Stimulated activated CD8-positive, alpha-beta memory T cell treated with anti-CD3 and anti-CD28 coated beads, Interleukin-7, amount 100 ng/mL, for 24 hours (primary cell): ENCODE data around the gene ERICH6B.
"Not testable (repeated sequence)": the region's sequence is repeated elsewhere in the genome, so short reads cannot be mapped to it uniquely, and the experiment has no call there.

ENCODE experiments used
- DNase-seq: peaks from one replicate; pipeline ENCODE4 v3.0.0-alpha.2; 2020; ENCODE audit warnings: low read depth

The ERICH6B gene

DNA sequence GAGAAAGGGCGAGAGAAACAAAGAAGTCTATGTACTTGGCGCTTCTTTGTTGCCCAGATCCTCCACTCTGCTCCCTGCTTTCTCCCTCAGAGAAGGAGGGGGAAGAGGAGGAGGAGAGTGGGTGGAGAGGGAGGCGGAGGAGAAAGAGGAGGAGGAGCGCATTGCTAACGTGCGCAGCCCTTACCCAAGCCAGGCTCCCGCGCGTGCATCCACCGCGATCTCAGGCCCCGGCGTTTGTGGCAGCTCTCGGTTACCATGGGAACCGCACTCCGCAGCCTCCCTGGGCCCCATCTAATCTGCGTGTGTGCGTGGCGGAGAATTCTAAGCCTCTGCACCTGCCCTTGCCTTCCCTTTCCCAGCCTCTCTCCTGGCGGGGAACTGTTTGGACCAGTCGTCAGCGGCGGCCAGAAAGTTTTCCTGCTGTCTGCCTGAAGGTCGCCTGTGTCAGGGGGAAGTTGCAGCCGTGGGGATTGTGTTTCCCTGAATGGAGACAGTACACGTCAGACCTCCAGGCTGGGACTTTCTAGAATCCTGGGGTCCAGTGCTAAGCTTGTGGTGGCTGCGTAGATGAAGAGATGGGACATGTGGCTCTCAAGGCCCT is at the start of gene ERICH6B:
Gene ERICH6B (minus strand): TSS at position 239 of the 601 bp plus-strand sequence. CDS start 18,734 bp downstream, outside the sequence.
- DNase-seq, result no peak

DNA sequence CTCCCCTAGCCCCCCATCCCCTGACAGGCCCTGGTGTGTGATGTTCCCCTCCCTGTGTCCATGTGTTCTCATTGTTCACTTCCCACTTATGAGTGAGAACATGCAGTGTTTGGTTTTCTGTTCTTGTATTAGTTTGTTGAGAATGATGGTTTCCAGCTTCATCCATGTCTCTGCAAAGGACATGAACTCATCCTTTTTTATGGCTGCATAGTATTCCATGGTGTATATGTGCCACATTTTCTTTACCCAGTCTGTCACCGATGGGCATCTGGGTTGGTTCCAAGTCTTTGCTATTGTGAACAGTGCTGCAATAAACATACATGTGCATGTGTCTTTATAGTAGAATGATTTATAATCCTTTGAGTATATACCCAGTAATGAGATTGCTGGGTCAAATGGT is 47.4 kb upstream of the ERICH6B start:
- DNase-seq, result not testable (repeated sequence)

- no peak for DNase-seq
Measured at GRCh38 chr13:45662162-45662561, 46.6 kb upstream of the ERICH6B start.

DNA sequence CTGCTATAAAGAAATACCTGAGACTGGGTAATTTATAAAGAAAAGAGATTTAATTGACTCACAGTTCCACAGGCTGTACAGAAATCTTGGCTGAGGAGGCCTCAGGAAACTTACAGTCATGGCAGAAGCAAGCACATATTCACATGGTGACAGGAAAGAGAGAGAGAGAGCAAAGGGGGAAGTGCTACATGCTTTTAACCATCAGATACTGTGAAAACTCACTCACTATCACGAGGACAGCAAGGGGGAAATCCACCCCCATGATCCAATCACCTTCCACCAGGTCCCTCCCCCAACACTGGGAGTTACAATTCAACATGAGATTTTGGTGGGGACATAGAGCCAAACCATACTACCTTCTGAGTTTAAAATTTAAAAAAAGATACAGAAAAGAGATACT is 44.9 kb upstream of the ERICH6B start:
- DNase-seq, result not testable (repeated sequence)

GRCh38 chr13:45659536-45659935 is 44.0 kb upstream of the ERICH6B start:
- no peak for DNase-seq

DNA sequence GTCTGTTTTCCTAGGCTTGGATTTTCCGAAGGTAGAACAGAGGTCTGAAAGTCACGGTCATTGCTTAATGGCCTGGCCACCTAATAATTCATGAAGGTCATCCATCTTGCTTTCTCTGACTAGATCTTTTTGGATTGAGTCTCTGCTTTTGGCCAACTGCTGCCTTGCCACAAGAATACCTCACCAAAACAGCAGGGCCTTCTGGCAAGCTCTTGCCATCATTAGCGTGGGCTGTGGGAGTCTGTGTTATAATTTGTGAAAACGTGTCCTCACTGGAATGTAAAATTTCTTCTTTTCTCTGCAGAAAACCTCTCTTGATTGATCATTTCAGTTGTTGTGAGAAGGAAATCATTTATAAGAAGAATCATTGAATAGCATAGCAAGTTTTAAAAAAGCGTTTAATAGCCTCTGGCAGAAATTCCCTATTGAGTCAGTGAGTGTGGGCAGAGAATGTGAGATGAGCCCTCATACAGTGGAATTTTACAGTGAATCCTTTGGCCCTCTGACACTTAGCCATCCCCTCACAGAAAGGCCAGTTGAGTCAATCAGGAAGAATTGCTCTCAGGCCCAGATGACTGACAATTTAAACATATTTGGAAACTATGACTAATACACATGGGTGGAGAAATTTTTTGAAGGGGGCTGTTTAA is 43.2 kb upstream of the ERICH6B start:
- DNase-seq, result no peak

DNA sequence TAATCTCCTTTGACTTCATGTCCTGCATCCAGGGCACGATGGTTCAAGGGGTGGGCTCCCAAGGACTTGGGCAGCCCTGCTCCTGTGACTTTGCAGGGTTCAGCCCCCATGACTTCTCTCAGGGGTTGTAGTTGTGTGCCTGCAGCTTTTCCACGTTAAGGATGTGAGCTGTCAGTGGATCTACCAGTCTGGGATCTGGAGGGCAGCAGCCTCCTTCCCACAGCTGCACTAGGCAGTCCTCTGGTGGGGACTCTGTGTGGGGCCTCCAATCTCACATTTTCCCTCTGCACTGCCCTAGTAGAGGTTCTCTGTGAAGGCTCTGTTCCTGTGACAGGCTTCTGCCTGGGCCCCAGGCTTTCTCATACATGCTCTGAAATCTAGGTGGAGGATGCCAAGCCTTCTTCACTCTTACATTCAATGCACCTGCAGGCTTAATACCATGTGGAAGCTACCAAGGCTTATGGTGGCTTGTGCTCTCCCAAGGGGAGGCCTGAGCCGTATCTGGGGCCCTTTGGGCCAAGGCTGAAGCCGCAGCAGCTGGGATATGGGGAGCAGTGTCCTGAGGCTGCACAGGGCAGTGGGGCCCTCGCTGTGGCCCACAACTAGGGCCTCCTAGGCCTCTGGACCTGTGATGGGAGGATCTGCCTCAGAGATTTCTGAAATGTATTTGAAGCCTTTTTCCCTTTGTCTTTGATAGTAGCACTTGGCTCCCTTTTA is 39.3 kb upstream of the ERICH6B start:
- DNase-seq, result no peak

GRCh38 chr13:45645263-45645662 is 29.7 kb upstream of the ERICH6B start:
- not testable (repeated sequence) for DNase-seq

- DNase-seq, result not testable (repeated sequence)
Measured at GRCh38 chr13:45642159-45642558, 26.6 kb upstream of the ERICH6B start.

DNA sequence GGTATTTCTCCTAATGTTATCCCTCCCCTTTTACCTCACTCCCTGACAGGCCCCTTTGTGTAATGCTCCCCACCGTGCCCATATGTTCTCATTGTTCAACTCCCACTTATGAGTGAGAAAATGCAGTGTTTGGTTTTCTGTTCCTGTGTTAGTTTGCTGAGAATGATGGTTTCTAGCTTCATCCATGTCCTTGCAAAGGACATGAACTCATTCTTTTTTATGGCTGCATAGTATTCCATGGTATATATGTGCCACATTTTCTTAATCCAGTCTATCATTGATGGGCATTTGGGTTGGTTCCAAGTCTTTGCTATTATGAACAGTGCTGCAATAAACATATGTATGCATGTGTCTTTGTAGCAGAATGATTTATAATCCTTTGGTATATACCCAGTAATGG is 19.8 kb upstream of the ERICH6B start:
- DNase-seq, result not testable (repeated sequence)

DNA sequence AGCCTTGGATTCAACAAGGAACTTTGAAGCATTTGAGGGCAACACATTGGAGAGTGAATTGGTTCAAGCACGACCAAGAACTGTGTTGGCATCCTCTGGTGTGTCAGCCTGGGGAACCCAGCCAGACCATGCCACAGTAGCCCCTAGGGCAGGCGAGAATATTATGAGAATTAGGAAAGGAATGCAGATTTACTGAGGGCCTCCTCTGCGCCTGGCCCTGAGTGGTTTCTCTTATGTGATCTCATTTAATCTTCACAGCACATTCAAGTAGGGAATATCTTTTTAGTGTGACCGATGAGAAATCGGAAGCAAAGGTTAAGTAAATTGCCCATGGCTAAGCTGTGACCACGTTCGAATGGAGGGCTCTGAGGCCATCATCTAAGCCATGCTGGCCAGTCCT is 15.3 kb upstream of the ERICH6B start:
- no peak for DNase-seq

DNA sequence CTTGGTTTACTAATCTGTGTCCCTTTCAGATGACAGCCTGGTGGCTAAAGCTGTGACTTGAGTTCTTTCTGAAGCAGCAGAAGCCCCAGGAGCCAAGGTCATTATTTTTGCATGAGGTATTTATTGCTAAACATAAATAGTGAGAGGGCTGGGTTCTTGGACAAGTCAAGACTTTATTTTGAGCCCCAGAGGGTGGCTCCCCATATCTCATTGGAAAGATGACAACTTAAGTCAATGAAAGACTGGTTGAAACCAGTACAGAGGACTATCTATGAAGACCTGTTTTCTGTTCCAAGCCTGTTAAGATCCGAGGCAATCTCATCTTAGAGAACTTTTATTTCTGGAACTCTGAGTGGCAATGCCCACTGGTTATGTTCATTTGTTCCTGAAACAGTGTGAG is 14.4 kb upstream of the ERICH6B start:
- DNase-seq, result no peak

DNA sequence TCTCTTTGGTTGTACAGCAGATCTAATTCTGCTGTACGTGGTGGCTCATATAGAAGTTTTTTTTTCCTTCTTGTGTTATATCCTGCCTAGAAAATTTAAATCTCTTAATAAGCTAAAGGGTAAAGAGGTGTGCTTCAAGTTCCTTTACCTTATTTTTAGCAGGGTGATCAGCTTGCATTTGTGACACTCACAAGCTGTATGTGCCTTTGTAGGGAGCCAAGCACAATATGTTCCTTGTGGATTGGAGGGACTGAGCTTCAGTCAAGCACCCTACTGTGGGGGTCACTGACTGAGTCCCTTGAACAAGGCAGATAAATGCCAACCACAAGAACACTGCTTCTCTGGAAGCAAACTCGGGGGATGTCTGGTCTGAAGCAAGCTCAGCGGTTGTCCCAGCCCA is 12.6 kb upstream of the ERICH6B start:
- no peak for DNase-seq

- no peak for DNase-seq
Measured at GRCh38 chr13:45627656-45628055, 12.1 kb upstream of the ERICH6B start.

GRCh38 chr13:45626731-45627374 is 11.3 kb upstream of the ERICH6B start:
- no peak for DNase-seq

DNA sequence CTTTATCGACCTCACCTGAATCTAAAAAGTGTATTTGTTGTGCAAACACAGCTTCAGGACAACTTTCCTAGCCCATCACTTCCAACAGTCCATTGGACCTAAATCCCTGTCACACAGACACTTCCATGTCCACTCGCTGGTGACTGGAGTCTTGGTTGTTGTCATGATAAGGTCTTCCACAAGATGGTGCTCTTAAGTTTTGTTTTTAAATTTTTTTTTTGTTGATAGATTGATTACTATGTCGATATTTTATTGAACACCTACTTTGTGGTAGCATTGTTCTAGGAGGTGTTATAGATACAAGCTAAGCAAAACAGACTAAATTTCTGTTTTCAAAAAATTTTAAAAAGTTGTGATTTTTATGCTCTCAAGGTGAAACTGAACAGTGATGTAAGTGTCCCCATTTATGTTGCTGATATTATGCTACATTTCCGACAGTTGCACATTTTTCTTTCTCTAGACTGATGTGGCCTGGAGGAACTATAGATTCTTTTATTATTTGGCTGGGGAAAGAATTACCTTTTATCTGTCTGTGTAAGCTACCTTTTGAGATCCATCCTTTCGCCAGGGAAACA is 8.1 kb upstream of the ERICH6B start:
- DNase-seq, result no peak

DNA sequence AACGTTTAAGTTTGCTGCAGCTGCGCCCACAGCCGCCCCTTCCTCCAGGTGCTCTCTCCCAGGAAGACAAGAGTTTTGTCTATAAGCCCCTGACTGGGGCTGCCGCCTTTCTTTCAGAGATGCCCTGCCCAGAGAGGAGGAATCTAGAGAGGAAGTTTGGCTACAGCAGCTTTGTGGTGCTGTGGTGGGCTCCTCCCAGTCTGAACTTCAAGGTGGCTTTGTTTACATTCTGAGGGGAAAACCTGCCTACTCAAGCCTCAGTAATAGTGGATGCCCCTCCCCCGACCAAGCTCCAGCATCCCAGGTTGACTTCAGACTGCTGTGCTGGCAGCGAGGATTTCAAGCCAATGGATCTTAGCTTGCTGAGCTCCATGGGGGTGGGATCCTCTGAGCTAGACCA is 6.4 kb upstream of the ERICH6B start:
- no peak for DNase-seq

DNA sequence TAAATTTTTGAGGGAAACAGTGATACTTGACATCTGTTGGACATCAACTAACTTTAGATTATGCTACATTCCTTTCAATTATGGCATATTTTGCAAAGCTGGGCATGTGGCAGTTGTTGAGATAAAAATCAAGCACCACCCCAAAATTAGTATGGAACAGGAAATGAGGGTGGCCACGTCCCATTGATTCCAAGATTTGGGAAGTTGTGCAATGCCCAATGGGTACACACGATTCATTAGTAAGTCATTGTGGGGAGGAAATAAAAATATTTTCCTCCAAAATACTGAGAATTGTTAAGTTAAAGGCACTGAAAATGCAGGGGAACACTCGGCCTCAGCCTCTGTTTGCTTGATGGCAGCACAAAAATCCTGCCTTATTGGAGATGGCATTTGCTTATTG is 7.6 kb downstream of the ERICH6B start:
- no peak for DNase-seq

DNA sequence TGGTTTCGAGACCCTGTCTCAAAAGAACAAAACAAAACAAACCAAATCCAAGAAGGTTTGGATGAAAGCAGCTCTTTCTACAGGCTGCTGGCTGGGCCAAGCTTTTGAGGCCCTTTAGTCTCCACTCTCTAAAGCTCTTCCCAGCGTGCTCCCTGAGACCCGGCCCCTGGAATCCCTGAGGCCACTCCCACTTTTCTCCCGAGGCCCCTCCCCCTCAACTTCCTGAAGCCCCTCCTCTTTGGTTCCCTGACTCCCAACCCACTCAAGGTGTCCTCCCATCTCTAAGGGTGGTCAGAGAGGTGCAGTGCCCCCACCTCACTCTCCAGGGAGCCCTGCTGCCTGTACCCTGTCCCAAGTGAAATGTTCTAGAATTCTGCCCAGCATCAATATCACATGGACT is 10.6 kb downstream of the ERICH6B start:
- no peak for DNase-seq

GRCh38 chr13:45603338-45603737 is 12.2 kb downstream of the ERICH6B start:
- no peak for DNase-seq

GRCh38 chr13:45602183-45603170 is 13.1 kb downstream of the ERICH6B start:
- no peak for DNase-seq
